Measurements from ENCODE around the gene HSF5.

HSF5 gene

DNA sequence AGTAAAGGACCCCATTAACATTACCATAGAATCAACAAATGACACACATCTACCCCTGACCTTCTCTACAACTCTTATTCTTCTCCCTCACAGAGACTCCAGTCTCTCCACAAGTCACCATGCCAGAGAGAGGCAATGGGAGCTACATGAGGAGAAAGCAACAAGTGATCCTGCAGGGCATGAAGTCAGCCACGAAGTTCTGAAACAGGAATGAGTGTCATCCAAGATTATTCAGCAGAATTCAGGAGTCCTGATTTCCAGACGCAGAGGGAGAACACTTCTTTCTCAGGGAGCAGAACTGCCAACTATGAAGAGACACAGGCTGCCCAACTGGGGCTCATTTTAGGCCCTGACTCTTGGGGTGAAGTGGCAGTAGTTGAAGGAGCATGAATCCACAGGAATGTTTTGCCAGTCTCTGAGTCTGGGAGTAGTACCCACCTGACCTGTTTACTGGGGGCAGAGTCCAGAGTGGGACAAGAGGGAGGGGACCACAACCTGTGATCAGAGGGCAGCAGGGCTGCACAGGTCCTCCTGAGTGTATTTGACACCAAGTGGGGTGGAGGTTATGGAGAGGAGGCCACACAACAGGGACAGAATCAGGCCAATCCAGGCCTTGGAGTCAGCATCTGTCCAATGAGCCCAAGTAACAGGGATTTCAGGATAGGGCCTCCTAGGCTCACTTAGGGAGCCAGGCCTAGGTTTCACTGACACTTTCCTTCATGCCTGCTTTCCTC, 28.6 kb upstream of the HSF5 start:
- no peak for TF ChIP-seq CTCF (conservative IDR thresholded peaks at IDR 0.05; ENCODE audit: low read depth, low read length)
- H3K4me3 ChIP-seq (ENCODE audit: low read length), result peak overlapping the region; percentile 78
- no peak for DNase-seq (ENCODE audit: low read depth)

DNA sequence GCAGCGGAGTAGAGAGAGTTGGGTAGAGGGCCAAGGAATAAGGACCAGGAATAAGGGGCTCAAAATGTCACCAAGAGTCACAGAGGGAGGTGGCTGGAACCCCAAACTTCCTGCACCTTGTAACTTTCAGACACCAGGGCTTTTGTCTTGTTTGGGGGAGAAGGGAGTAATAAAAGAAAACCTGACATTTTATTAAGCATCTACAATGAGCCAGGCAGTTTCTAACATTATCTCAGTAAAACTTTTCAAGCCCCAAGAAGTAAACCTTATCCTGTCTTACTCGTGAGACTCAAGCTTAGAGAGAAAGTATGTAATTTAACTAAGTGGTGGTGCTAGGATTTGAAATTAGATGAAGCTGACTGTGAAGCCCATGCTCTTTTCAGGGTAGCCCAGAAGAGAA, 27.1 kb upstream of the HSF5 start:
- no peak for DNase-seq (ENCODE audit: low read depth)
- no peak overlapping the region for H3K4me3 ChIP-seq (ENCODE audit: low read length)
- TF ChIP-seq CTCF (conservative IDR thresholded peaks at IDR 0.05; ENCODE audit: low read depth, low read length), result no peak

GRCh38 chr17:58514770-58515157, 26.6 kb upstream of the HSF5 start:
- TF ChIP-seq CTCF (conservative IDR thresholded peaks at IDR 0.05; ENCODE audit: low read depth, low read length), result no peak
- no peak for DNase-seq (ENCODE audit: low read depth)
- peak overlapping the region; percentile 85 for H3K4me3 ChIP-seq (ENCODE audit: low read length)

DNA sequence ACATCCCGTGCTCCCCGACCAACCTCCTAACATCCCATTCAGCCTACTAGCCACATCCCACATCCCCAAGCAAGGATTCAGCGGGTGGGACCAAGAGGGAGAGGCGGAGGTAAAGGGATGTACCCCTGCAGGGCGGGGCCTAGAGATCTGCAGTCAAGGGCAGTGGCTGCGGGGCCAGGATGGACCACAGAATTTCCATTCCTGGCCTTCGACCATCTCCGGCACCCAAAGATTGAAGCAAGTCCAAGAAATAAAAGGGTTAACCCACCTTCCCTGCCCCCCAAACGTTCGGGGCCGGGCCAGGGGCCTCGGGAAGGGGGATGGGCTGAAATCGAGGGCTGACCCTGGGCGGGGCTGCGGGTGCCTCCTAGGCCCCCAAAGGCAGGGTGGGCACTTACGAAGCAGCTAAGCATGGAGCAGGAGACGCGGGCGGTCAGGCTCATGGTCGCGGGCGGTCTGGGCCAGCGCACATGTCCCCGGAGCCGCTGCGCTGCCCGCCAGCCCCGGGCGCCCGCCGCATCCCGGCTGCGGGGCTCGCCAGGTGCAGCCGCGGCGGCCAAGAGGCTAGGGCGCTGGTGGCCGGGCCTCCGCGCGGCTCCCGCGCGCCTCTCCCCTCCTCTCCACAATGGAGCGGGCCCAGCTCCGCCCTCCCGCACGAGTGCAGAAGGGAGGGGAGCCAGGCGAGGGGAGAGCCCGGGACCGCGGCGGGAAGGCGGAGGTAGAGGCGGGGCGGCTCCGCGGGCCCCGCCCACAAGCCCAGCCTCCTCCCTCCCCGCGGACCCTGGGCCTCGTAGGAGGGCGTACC, 26.0 kb upstream of the HSF5 start, which contains the start of gene MTMR4:
MTMR4 (minus strand) TSS at position 674 of the 805 bp plus-strand sequence; CDS start at position 443, 231 bp downstream.
- peak within 1 kb of the TSS; percentile 85 for H3K4me3 ChIP-seq (ENCODE audit: low read length)
- peak; percentile 25 for DNase-seq (ENCODE audit: low read depth)
- no peak for TF ChIP-seq CTCF (conservative IDR thresholded peaks at IDR 0.05; ENCODE audit: low read depth, low read length)

DNA sequence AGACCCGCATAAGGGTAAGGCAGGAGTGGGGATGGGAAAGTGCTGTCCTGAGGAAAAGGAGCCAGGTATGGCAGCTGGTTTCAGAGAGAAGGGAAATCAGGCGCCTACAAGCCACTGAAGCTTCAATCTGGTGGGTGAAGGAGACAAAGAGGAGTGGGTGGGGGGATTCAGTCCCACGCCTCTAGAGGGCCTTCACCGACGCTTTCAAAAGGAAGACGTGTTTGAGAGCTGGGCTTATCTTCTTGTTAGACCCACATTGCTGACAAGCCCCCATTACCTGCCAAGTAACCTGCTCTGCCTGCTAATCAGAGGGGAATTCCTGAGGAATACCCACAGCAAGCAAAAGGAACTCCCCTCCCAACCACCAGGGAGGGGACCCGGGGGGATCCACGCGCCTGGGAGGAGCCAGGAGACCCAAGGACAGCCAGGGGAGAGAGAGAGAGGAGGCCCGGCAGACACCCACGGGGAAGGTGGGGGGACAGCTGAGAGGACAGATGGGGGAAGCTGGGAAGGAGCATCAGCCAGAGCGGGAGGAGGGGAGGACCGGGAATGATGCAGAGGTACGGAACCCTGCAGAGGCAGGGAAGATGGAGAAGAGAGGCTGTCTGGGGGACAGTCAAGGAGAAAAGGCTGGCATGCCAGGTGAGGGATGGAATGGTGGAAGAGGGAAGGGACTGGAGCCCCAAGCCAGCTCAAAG, 25.2 kb upstream of the HSF5 start:
- no peak for TF ChIP-seq CTCF (conservative IDR thresholded peaks at IDR 0.05; ENCODE audit: low read depth, low read length)
- H3K4me3 ChIP-seq (ENCODE audit: low read length), result peak overlapping the region; percentile 85
- DNase-seq (ENCODE audit: low read depth), result no peak

DNA sequence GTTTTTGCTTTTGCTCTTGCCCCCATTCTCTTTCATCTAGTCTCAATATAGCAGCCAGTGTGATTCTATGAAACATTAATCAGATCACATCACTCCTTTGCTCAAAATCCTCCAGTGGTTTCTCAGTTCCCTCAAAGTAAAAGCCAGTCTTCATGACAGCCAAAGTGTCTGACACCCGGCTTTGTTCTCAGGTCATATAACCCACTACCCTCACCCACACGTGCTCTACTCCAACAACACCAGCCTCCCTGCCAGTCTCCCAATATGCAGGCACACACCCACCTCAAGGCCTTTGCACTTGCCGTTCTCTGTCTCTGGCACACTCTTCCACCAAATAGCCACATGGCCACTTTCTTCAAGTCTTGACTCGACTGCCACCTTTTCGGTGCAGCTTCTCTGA, 21.9 kb upstream of the HSF5 start:
- H3K4me3 ChIP-seq (ENCODE audit: low read length), result no peak overlapping the region
- DNase-seq (ENCODE audit: low read depth), result no peak
- TF ChIP-seq CTCF (conservative IDR thresholded peaks at IDR 0.05; ENCODE audit: low read depth, low read length), result no peak
